Stomach (tissue), 4 donors: ENCODE data around the gene ANKDD1B.

Source experiments
- EP300 ChIP-seq: sonication (generic); formaldehyde crosslinking; IDR thresholded peaks from one replicate; pipeline ENCODE4 v1.6.1; 2017; ENCODE audit warnings: antibody characterized with exemption
- POLR2A ChIP-seq, 4 donors: fragments of 450-650 bp; IDR thresholded peaks; one replicate each; pipeline ENCODE4 v1.6.1; 2016; ENCODE audit warnings: antibody characterized with exemption in 4 of 4, control low read depth in 2 of 4, mild to moderate bottlenecking in 1 of 4, moderate library complexity in 1 of 4

DNA sequence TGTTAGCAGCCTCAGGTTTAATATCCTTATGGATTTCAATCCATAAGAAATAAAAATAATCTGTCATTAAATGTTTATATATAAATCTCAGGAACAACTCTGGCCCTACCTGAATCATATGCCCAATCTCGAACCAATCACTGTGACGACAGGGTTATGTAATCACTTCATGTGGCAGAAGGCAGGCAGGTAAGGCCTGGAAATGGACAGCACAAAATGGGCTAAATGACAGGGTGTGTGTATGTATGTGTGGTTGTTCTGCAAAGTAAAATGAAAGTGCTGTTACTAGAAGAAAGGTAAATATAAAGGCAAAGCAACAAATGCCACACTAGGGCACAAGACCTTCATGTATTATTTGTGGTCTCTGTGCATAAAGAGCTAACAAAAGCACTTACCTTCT, 19.6 kb downstream of the ANKDD1B start:
- no peak for TF ChIP-seq EP300
- TF ChIP-seq POLR2A (IDR thresholded peaks at IDR 0.05): no peak
